Esophagus squamous epithelium (tissue), 5 donors: ENCODE measurements around the gene RMI2. TPM values are rescaled to one million over a fixed set of nuclear protein-coding genes. Genes with fewer than 3 reads are reported as not detected.
A peak's percentile ranks its signal among the peaks of the same experiment; 100 is the strongest.

Experiments used
- DNase-seq: peaks from one replicate; lab custom pipeline; 2025; lab: John Stamatoyannopoulos, UW
- H3K27ac ChIP-seq, 4 donors: fragments of 200-600 bp; sonication (generic); one replicate each; pipeline ENCODE4 v1.5.1; 2016 to 2019; ENCODE audit warnings: mild to moderate bottlenecking in 1 of 4
- H3K27me3 ChIP-seq, 4 donors: fragments of 200-600 bp; sonication (generic); 1 replicate in 3 of 4; 2 replicates in 1 of 4; pipeline versions ENCODE4 v1.5.1 to v1.6.0; 2017 to 2021; ENCODE audit warnings: antibody characterized with exemption in 1 of 4
- H3K36me3 ChIP-seq, 3 donors: fragments of 200-600 bp; sonication (generic); one replicate each; pipeline ENCODE4 v1.5.1; 2016 to 2019
- H3K4me1 ChIP-seq, 3 donors: fragments of 200-600 bp; sonication (generic); one replicate each; pipeline ENCODE4 v1.5.1; 2017 to 2019
- H3K4me3 ChIP-seq, 4 donors: fragments of 200-600 bp; sonication (generic); 1 replicate in 3 of 4; 2 replicates in 1 of 4; pipeline ENCODE4 v1.5.1; 2016 to 2019; ENCODE audit warnings: mild to moderate bottlenecking in 2 of 4, moderate library complexity in 1 of 4
- H3K9me3 ChIP-seq, 3 donors: fragments of 200-600 bp; sonication (generic); one replicate each; pipeline ENCODE4 v1.5.1; 2016 to 2019
- CTCF ChIP-seq, 6 experiments: fragments of 450-650 bp in 4 of 6; fragments of 200-600 bp in 2 of 6; sonication (generic) in 2 of 6; IDR thresholded peaks; one replicate each; pipeline ENCODE4 v1.5.1; 2016 to 2019; ENCODE audit warnings: antibody characterized with exemption in 6 of 6, mild to moderate bottlenecking in 4 of 6, moderate library complexity in 4 of 6
- POLR2A ChIP-seq, 4 donors: fragments of 450-650 bp; IDR thresholded peaks; one replicate each; pipeline ENCODE4 v1.6.1; 2017; ENCODE audit warnings: antibody characterized with exemption in 4 of 4, mild to moderate bottlenecking in 4 of 4, moderate library complexity in 3 of 4
- WGBS, 2 donors: methylation state at CpG; one replicate each; pipeline ENCODE4 v1.1.5; 2018; 5-methylcytosine and 5-hydroxymethylcytosine counted together
- intact Hi-C: fragments of 100-400 bp; cut with DNase I; formaldehyde crosslinking; loops from one replicate; pipeline ENCODE4 v1.15.0; 2022
- total RNA-seq, 4 donors: library from RNA; depleted of rRNA; stranded (reverse); fragments of >200 nt; gene quantifications; one replicate each; pipeline ENCODE4 v1.1.0, GENCODE V29; 2016
- donor health status: DM: yes; HTN: yes; CAD: no.

The RMI2 gene
- total RNA-seq, 4 donors from 2014 or later: 4.6 to 12.0 (median 8.1) TPM

GRCh38 chr16:11326084-11326736, 19.0 kb upstream of the RMI2 start:
- intact Hi-C loops: no loop called here
- no peak overlapping the region for H3K27ac ChIP-seq
- no peaks in the 10 kb centered on the region for H3K36me3 ChIP-seq
- no peaks in the 10 kb centered on the region for H3K9me3 ChIP-seq
- DNase-seq: no peak
- H3K4me1 ChIP-seq: peaks cover 8 to 20% (median 19%) of the 10 kb centered on the region in 3 donors
- no peaks in the 10 kb centered on the region for H3K27me3 ChIP-seq
- 79 to 89% methylated on average over 7 to 8 of the region's 9 CpGs for WGBS, 2 donors
- TF ChIP-seq POLR2A (IDR thresholded peaks at IDR 0.05) (no peak), CTCF (IDR thresholded peaks at IDR 0.05) (no peak)
- no peak overlapping the region for H3K4me3 ChIP-seq

- H3K4me3 ChIP-seq: no peak overlapping the region
- no peak for DNase-seq
- peaks cover 8 to 20% (median 19%) of the 10 kb centered on the region in 3 donors for H3K4me1 ChIP-seq
- intact Hi-C loops: no loop called here
- TF ChIP-seq CTCF (IDR thresholded peaks at IDR 0.05) (no peak), POLR2A (IDR thresholded peaks at IDR 0.05) (no peak)
- no peaks in the 10 kb centered on the region for H3K27me3 ChIP-seq
- 85 to 88% methylated on average over 8 to 9 of the region's 9 CpGs for WGBS, 2 donors
- no peaks in the 10 kb centered on the region for H3K9me3 ChIP-seq
- peak overlapping the region in 2 of 4 donors; percentile 29 to 57 for H3K27ac ChIP-seq
- H3K36me3 ChIP-seq: no peaks in the 10 kb centered on the region
Observed at GRCh38 chr16:11326737-11327276, 18.5 kb upstream of the RMI2 start.

- H3K9me3 ChIP-seq: no peaks in the 10 kb centered on the region
- DNase-seq: no peak
- 67 to 78% methylated on average over 20 to 23 of the region's 23 CpGs for WGBS, 2 donors
- H3K27me3 ChIP-seq: no peaks in the 10 kb centered on the region
- H3K4me1 ChIP-seq: peaks cover 8 to 20% (median 19%) of the 10 kb centered on the region in 3 donors
- no peak overlapping the region for H3K4me3 ChIP-seq
- no peaks in the 10 kb centered on the region for H3K36me3 ChIP-seq
- intact Hi-C loops: no loop called here
- TF ChIP-seq CTCF (IDR thresholded peaks at IDR 0.05) (no peak), POLR2A (IDR thresholded peaks at IDR 0.05) (no peak)
- peak overlapping the region in 2 of 4 donors; percentile 57 to 66 for H3K27ac ChIP-seq
Observed at GRCh38 chr16:11327277-11328171, 17.7 kb upstream of the RMI2 start.

- 37 to 43% methylated on average over 7 to 9 of the region's 12 CpGs for WGBS, 2 donors
- Histone ChIP-seq H3K9me3 (no peaks in the 10 kb centered on the region), H3K4me3 (peak overlapping the region in 1 of 4 donors; percentile 19), H3K36me3 (no peaks in the 10 kb centered on the region), H3K4me1 (peaks cover 8 to 20% (median 19%) of the 10 kb centered on the region in 3 donors), H3K27ac (peak overlapping the region in 2 of 4 donors; percentile 59 to 66), H3K27me3 (no peaks in the 10 kb centered on the region)
- peak; percentile 44 for DNase-seq
- intact Hi-C loops: no loop called here
- TF ChIP-seq CTCF (IDR thresholded peaks at IDR 0.05): no peak
Observed at GRCh38 chr16:11328172-11329070, 16.8 kb upstream of the RMI2 start.
